Osteoblast (primary cell): ENCODE results near the gene ERBB4. TPM values are rescaled to one million over a fixed set of nuclear protein-coding genes. Genes with fewer than 3 reads are reported as not detected.

ENCODE experiments used
- DNase-seq: peaks from one replicate; pipeline ENCODE4 v3.0.0; 2011; ENCODE audit warnings: low spot score, mixed read lengths; ENCODE audit not compliant: insufficient read length; ENCODE audit errors: missing footprints
- H2AFZ ChIP-seq: 2 replicates; pipeline ENCODE4 v1.6.0; 2011; ENCODE audit warnings: mild to moderate bottlenecking, low read length
- H3K27ac ChIP-seq: 2 replicates; pipeline ENCODE4 v1.5.1; 2011; ENCODE audit warnings: mild to moderate bottlenecking, low read depth, low read length, moderate library complexity
- H3K27me3 ChIP-seq: 2 replicates; pipeline ENCODE4 v1.6.0; 2012; ENCODE audit warnings: mild to moderate bottlenecking, control low read depth, inconsistent platforms, low read length, moderate library complexity; ENCODE audit not compliant: insufficient read depth
- H3K36me3 ChIP-seq: 2 replicates; pipeline ENCODE4 v1.5.1; 2011; ENCODE audit warnings: mild to moderate bottlenecking, low read length, control low read depth, moderate library complexity; ENCODE audit not compliant: insufficient read depth
- H3K4me1 ChIP-seq: 2 replicates; pipeline ENCODE4 v1.5.1; 2011; ENCODE audit warnings: mild to moderate bottlenecking, low read length, control low read depth, moderate library complexity; ENCODE audit not compliant: insufficient read depth
- H3K4me2 ChIP-seq: 2 replicates; pipeline ENCODE4 v1.6.0; 2011; ENCODE audit warnings: mild to moderate bottlenecking, low read length; ENCODE audit not compliant: insufficient read depth
- H3K4me3 ChIP-seq: fragments of 200-600 bp; sonication (generic); 3 replicates; pipeline ENCODE4 v1.5.1; 2012; ENCODE audit warnings: mild to moderate bottlenecking, low read length, inconsistent platforms; ENCODE audit not compliant: insufficient read depth
- H3K79me2 ChIP-seq: 2 replicates; pipeline ENCODE4 v1.6.0; 2012; ENCODE audit warnings: mild to moderate bottlenecking, low read length, control low read depth, inconsistent platforms; ENCODE audit not compliant: insufficient read depth
- H3K9me3 ChIP-seq: 2 replicates; pipeline ENCODE4 v1.5.1; 2011; ENCODE audit warnings: low read depth, low read length, control low read depth
- H4K20me1 ChIP-seq: 2 replicates; pipeline ENCODE4 v1.6.0; 2012; ENCODE audit warnings: mild to moderate bottlenecking, low read length, control low read depth; ENCODE audit not compliant: insufficient read depth
- total RNA-seq: library from RNA; depleted of rRNA; stranded (reverse); fragments of >200 nt; gene quantifications from 2 replicates; pipeline ENCODE4 v1.2.3, GENCODE V29; 2012
- TF ChIP-seq, protein P1 (sequence below): IDR thresholded peaks from 2 replicates; pipeline ENCODE4 v1.5.1; 2011; ENCODE audit warnings: mild to moderate bottlenecking, low read depth, low read length, moderate library complexity; ENCODE audit errors: extremely low read depth

ERBB4 gene
- total RNA-seq, 1 donor, result under 0.01 TPM

- Histone ChIP-seq H2AFZ (no peak overlapping the region), H3K4me2 (no peak overlapping the region), H4K20me1 (no peaks in the 10 kb centered on the region), H3K4me3 (no peak overlapping the region), H3K36me3 (no peaks in the 10 kb centered on the region), H3K9me3 (no peaks in the 10 kb centered on the region), H3K79me2 (no peaks in the 10 kb centered on the region), H3K27ac (no peak overlapping the region), H3K4me1 (no peaks in the 10 kb centered on the region), H3K27me3 (no peaks in the 10 kb centered on the region)
- no peak for DNase-seq
- TF ChIP-seq, protein P1, sequence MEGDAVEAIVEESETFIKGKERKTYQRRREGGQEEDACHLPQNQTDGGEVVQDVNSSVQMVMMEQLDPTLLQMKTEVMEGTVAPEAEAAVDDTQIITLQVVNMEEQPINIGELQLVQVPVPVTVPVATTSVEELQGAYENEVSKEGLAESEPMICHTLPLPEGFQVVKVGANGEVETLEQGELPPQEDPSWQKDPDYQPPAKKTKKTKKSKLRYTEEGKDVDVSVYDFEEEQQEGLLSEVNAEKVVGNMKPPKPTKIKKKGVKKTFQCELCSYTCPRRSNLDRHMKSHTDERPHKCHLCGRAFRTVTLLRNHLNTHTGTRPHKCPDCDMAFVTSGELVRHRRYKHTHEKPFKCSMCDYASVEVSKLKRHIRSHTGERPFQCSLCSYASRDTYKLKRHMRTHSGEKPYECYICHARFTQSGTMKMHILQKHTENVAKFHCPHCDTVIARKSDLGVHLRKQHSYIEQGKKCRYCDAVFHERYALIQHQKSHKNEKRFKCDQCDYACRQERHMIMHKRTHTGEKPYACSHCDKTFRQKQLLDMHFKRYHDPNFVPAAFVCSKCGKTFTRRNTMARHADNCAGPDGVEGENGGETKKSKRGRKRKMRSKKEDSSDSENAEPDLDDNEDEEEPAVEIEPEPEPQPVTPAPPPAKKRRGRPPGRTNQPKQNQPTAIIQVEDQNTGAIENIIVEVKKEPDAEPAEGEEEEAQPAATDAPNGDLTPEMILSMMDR, result no peak
These were observed 1177.2 kb downstream of the ERBB4 start for GRCh38 chr2:211361383-211361782.

DNA sequence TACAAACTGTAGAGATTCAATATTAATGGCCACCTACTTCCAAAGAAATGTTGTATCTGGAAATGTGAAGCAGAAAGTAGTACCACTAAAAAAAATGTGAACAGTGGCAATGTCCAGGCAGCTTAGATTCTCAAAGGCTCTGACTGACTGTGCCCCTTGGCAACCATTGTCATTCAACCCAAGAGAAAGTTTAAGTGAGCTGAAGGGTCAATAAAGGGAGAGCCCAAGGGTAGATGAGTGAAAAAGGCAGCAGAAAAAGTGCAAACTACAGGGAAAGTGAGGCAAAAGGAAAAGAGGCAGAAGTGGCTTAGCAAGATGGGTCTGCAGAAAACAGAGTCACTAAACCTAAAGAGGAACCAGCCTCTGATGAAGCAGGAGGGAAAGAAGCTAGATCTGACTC, 1179.3 kb downstream of the ERBB4 start:
- Histone ChIP-seq H3K4me3 (no peak overlapping the region), H3K79me2 (no peaks in the 10 kb centered on the region), H2AFZ (no peak overlapping the region), H4K20me1 (no peaks in the 10 kb centered on the region), H3K36me3 (no peaks in the 10 kb centered on the region), H3K9me3 (no peaks in the 10 kb centered on the region), H3K4me1 (no peaks in the 10 kb centered on the region), H3K27me3 (no peaks in the 10 kb centered on the region), H3K27ac (no peak overlapping the region), H3K4me2 (no peak overlapping the region)
- TF ChIP-seq, protein P1, result no peak
- DNase-seq, result no peak

- Histone ChIP-seq H3K4me1 (no peaks in the 10 kb centered on the region), H3K4me3 (no peak overlapping the region), H3K9me3 (no peaks in the 10 kb centered on the region), H2AFZ (no peak overlapping the region), H3K4me2 (no peak overlapping the region), H3K27me3 (no peaks in the 10 kb centered on the region), H3K36me3 (no peaks in the 10 kb centered on the region), H4K20me1 (no peaks in the 10 kb centered on the region), H3K27ac (no peak overlapping the region), H3K79me2 (no peaks in the 10 kb centered on the region)
- TF ChIP-seq, protein P1, result no peak
- DNase-seq, result no peak
These were observed 1180.1 kb downstream of the ERBB4 start for GRCh38 chr2:211358504-211358903.

DNA sequence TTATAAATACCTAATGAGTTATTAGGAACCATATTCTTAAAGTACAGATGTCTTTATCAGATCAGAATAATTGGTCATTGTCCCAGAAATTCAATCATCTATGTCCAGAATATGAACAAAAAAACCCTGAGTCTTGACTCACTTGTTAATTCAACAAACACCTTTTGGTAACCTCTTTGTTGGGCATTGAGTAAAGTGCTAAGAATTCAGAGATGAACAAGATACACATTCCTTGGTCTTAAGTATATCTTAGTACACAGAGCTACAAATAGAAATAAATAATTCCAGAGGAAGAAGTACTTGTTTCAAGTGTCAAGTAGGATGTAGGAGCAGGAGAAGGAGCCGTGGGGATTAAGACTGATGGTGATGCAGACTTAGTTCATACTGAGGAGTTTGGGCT, 1184.1 kb downstream of the ERBB4 start:
- TF ChIP-seq, protein P1, result no peak
- Histone ChIP-seq H3K4me3 (no peak overlapping the region), H2AFZ (no peak overlapping the region), H3K36me3 (no peaks in the 10 kb centered on the region), H3K4me1 (no peaks in the 10 kb centered on the region), H3K79me2 (no peaks in the 10 kb centered on the region), H3K4me2 (no peak overlapping the region), H3K27me3 (no peaks in the 10 kb centered on the region), H3K9me3 (no peaks in the 10 kb centered on the region), H3K27ac (no peak overlapping the region), H4K20me1 (no peaks in the 10 kb centered on the region)
- DNase-seq, result no peak
